MCF 10A (cell line): ENCODE measurements around the gene ARID5B. TPM values are rescaled to one million over a fixed set of nuclear protein-coding genes. Genes with fewer than 3 reads are reported as not detected.

Experiments
- BruUV-seq: library from RNA; stranded (reverse); fragments of 400-500 nt; replicated peaks from 2 replicates; lab custom pipeline; 2021; lab: Mats Ljungman, UMichigan
- CTCF ChIA-PET: fragments of 300-600 bp; sonication (Branson Sonifier 250); formaldehyde crosslinking; extraction: SDS; loops from one replicate; lab custom pipeline; 2021; ENCODE audit warnings: antibody characterized with exemption, inconsistent platforms; lab: Yijun Ruan, JAX
- POLR2A ChIA-PET: fragments of 300-600, 350-650 bp; sonication (Branson Sonifier 250); formaldehyde crosslinking; extraction: SDS; loops from one replicate; lab custom pipeline; 2020; ENCODE audit warnings: antibody characterized with exemption, inconsistent platforms; lab: Yijun Ruan, JAX
- DNase-seq: peaks from one replicate; pipeline ENCODE4 v3.0.0-alpha.2; 2018; ENCODE audit not compliant: unreplicated experiment
- H3K27ac Mint-ChIP-seq: one replicate; pipeline ENCODE4 v1.8.0; 2022; ENCODE audit warnings: mild to moderate bottlenecking, low read depth, mixed read lengths; ENCODE audit not compliant: unreplicated experiment
- H3K27me3 Mint-ChIP-seq: one replicate; pipeline ENCODE4 v1.8.0; 2022; ENCODE audit warnings: mixed read lengths; ENCODE audit not compliant: insufficient read depth, unreplicated experiment
- H3K36me3 Mint-ChIP-seq: one replicate; pipeline ENCODE4 v1.8.0; 2022; ENCODE audit warnings: mild to moderate bottlenecking, moderate library complexity, mixed read lengths; ENCODE audit not compliant: insufficient read depth, unreplicated experiment
- H3K4me1 Mint-ChIP-seq: one replicate; pipeline ENCODE4 v1.8.0; 2022; ENCODE audit warnings: mixed read lengths; ENCODE audit not compliant: insufficient read depth, unreplicated experiment
- H3K4me3 Mint-ChIP-seq: one replicate; pipeline ENCODE4 v1.8.0; 2022; ENCODE audit warnings: mild to moderate bottlenecking, moderate library complexity, mixed read lengths; ENCODE audit not compliant: unreplicated experiment
- H3K9me3 Mint-ChIP-seq: one replicate; pipeline ENCODE4 v1.8.0; 2022; ENCODE audit warnings: mixed read lengths; ENCODE audit not compliant: unreplicated experiment
- intact Hi-C: fragments of 100-400 bp; cut with micrococcal nuclease; formaldehyde crosslinking; loops from 2 replicates; pipeline ENCODE4 v1.14.1; 2022
- total RNA-seq: library from RNA; stranded (reverse); gene quantifications from 2 replicates; pipeline ENCODE4 v1.2.3, GENCODE V29; 2022
- TF ChIP-seq, protein P1 (sequence below): fragments of 200-600 bp; IDR thresholded peaks from one replicate; pipeline ENCODE4 v1.8.0; 2022; ENCODE audit warnings: antibody characterized with exemption, mild to moderate bottlenecking; ENCODE audit not compliant: unreplicated experiment

Gene ARID5B
- total RNA-seq, 1 experiment from 2014 or later, result 12.2 TPM

DNA sequence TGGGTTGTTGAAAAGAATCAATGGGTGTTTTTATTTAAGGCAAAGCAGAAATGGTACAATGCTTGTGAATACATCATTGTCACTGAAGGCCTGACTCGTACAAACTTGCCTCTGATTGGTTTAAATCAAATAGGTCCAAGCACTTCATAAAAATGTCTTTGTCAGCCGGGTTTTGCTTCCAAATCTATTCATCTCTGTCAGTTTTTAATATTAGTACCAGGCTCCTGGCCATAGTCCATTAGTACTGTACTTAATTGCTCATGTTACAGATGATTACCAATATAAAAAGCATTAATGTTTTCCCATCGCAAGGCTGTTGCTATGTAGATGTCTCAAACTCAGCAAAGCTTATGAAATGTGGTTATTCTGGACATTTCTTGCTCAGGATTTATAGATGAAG lies 171.9 kb downstream of the ARID5B start:
- peaks cover 76% of the 10 kb centered on the region for H3K36me3 Mint-ChIP-seq
- no peak overlapping the region for H3K4me3 Mint-ChIP-seq
- TF ChIP-seq, protein P1, sequence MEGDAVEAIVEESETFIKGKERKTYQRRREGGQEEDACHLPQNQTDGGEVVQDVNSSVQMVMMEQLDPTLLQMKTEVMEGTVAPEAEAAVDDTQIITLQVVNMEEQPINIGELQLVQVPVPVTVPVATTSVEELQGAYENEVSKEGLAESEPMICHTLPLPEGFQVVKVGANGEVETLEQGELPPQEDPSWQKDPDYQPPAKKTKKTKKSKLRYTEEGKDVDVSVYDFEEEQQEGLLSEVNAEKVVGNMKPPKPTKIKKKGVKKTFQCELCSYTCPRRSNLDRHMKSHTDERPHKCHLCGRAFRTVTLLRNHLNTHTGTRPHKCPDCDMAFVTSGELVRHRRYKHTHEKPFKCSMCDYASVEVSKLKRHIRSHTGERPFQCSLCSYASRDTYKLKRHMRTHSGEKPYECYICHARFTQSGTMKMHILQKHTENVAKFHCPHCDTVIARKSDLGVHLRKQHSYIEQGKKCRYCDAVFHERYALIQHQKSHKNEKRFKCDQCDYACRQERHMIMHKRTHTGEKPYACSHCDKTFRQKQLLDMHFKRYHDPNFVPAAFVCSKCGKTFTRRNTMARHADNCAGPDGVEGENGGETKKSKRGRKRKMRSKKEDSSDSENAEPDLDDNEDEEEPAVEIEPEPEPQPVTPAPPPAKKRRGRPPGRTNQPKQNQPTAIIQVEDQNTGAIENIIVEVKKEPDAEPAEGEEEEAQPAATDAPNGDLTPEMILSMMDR, result no peak
- H3K27me3 Mint-ChIP-seq, result no peaks in the 10 kb centered on the region
- intact Hi-C loops, result no loop called here
- ChIA-PET CTCF (interaction anchor here (0.5 kb wide), 1 partner anchor 45 kb away, joined by 4 read pairs; no protein-coding TSS in a partner anchor), POLR2A (interaction anchor here (0.6 to 1.0 kb wide), 4 partner anchors 9 to 172 kb away, joined by 3 to 4 read pairs (median 4); no protein-coding TSS in a partner anchor)
- BruUV-seq, result no TSS peak
- no peak for DNase-seq
- H3K27ac Mint-ChIP-seq, result no peak overlapping the region
- H3K9me3 Mint-ChIP-seq, result no peaks in the 10 kb centered on the region
- H3K4me1 Mint-ChIP-seq, result peaks cover 24% of the 10 kb centered on the region

DNA sequence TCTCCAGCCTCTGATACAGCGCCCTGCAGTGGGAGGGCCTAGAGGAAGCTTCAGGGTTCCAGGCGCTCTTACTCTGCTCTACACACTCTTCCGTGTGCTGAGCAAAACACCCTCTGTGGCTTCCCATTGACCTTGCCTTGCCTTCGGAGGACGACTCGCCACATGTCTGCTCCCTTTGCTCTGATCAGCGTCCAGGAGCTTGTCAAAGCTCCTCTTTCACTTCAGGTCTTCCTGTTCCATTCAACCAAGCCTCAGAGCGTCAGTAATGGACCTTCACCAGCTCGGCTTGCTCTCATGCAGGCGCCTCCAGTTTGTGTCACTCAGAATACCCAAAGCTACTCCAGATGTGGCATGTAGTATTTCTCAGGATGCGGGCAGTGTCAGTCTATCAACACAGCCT lies 173.9 kb downstream of the ARID5B start:
- intact Hi-C loops, result no loop called here

DNA sequence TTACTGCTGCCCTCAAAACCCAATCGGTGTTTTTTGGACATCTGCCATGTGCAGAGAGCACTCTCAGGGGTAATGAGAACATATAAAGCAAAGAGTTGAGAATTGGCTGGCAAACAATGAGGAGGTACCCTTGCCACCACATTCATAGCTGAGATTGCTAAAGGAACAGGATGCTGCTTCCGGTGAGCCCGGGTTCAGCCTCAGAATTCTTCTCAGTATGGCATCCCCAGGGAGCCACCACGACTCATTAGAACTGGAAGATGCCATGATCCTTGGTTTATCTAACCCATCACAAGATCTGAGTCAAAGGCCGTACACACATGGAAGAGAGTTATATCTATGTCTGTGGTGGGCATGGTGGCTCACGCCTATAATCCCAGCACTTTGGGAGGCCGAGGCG lies 174.4 kb downstream of the ARID5B start:
- Mint-ChIP-seq H3K27ac (peak overlapping the region; percentile 61), H3K9me3 (no peaks in the 10 kb centered on the region), H3K4me1 (peaks cover 20% of the 10 kb centered on the region), H3K4me3 (no peak overlapping the region), H3K36me3 (peaks cover 74% of the 10 kb centered on the region), H3K27me3 (no peaks in the 10 kb centered on the region)
- TF ChIP-seq, protein P1, result no peak
- no TSS peak for BruUV-seq
- DNase-seq, result no peak
- intact Hi-C loops, result no loop called here
- POLR2A ChIA-PET, result interaction anchor here (0.6 to 1.2 kb wide), 3 partner anchors 26 to 1698 kb away, joined by 3 read pairs; no protein-coding TSS in a partner anchor
- CTCF ChIA-PET, result interaction anchor here (0.6 to 1.0 kb wide), 4 partner anchors 32 to 1558 kb away, joined by 3 to 5 read pairs (median 4); no protein-coding TSS in a partner anchor

More for the DNA sequence above, 173.9 kb downstream of the ARID5B start:
- H3K9me3 Mint-ChIP-seq, result no peaks in the 10 kb centered on the region
- POLR2A ChIA-PET, result interaction anchor here (0.6 to 1.4 kb wide), 3 partner anchors 26 to 38 kb away, joined by 3 to 4 read pairs (median 3); no protein-coding TSS in a partner anchor
- no peak overlapping the region for H3K4me3 Mint-ChIP-seq
- BruUV-seq, result no TSS peak
- peaks cover 20% of the 10 kb centered on the region for H3K4me1 Mint-ChIP-seq
- CTCF ChIA-PET, result interaction anchor here (0.6 to 1.0 kb wide), 4 partner anchors 32 to 1559 kb away, joined by 3 to 5 read pairs (median 4); no protein-coding TSS in a partner anchor
- no peaks in the 10 kb centered on the region for H3K27me3 Mint-ChIP-seq
- H3K27ac Mint-ChIP-seq, result peak overlapping the region; percentile 61
- no peak for DNase-seq
- peaks cover 72% of the 10 kb centered on the region for H3K36me3 Mint-ChIP-seq
- TF ChIP-seq, protein P1, result no peak

DNA sequence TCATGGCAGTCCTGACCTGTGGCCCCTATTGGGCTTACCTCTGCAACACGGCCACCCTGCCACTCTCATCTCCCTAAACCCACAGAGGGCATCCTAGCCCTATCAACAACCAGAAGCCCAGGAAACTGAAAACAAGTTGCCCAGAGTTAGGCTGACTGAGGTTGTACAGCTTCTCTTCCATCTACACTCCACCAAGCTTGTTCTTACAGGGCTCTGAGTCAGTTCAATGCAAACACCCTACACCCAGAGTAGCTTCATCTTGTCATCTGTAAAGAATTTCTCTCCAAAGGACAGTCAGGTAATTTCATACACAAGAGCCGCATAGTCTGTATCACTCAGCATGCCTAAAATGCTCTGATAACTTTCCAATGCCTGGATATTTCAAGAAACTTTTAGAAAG lies 175.4 kb downstream of the ARID5B start:
- BruUV-seq, result no TSS peak
- POLR2A ChIA-PET, result interaction anchor here (0.9 to 1.5 kb wide), 4 partner anchors 13 to 178 kb away, joined by 3 to 8 read pairs (median 4); no protein-coding TSS in a partner anchor
- H3K9me3 Mint-ChIP-seq, result no peaks in the 10 kb centered on the region
- peak overlapping the region; percentile 21 for H3K4me3 Mint-ChIP-seq
- no peaks in the 10 kb centered on the region for H3K27me3 Mint-ChIP-seq
- peak overlapping the region; percentile 75 for H3K27ac Mint-ChIP-seq
- intact Hi-C loops, result no loop called here
- TF ChIP-seq, protein P1, result no peak
- CTCF ChIA-PET, result interaction anchor here (0.8 to 1.5 kb wide), 2 partner anchors 11 to 15 kb away, joined by 3 to 7 read pairs; no protein-coding TSS in a partner anchor
- peaks cover 20% of the 10 kb centered on the region for H3K4me1 Mint-ChIP-seq
- DNase-seq, result peak; percentile 46
- peaks cover 71% of the 10 kb centered on the region for H3K36me3 Mint-ChIP-seq
